Gastroesophageal sphincter (tissue), 3 donors: ENCODE measurements around the gene POMT2.

Experiments
- EP300 ChIP-seq: sonication (generic); formaldehyde crosslinking; IDR thresholded peaks from one replicate; pipeline ENCODE4 v1.6.1; 2017; ENCODE audit warnings: antibody characterized with exemption, mild to moderate bottlenecking
- POLR2A ChIP-seq, 2 donors: fragments of 450-650 bp; IDR thresholded peaks; one replicate each; pipeline ENCODE4 v1.6.1; 2017; ENCODE audit warnings: antibody characterized with exemption in 2 of 2, mild to moderate bottlenecking in 2 of 2, moderate library complexity in 1 of 2
- TF ChIP-seq, protein P1 (sequence below), 4 experiments: fragments of 200-600 bp in 2 of 4; fragments of 450-650 bp in 2 of 4; sonication (generic) in 1 of 4; IDR thresholded peaks; one replicate each; pipeline ENCODE4 v1.5.1; 2017 to 2019; ENCODE audit warnings: antibody characterized with exemption in 4 of 4, mild to moderate bottlenecking in 2 of 4, moderate library complexity in 2 of 4

GRCh38 chr14:77239412-77239811 lies 81.3 kb downstream of the POMT2 start:
- TF ChIP-seq, protein P1, sequence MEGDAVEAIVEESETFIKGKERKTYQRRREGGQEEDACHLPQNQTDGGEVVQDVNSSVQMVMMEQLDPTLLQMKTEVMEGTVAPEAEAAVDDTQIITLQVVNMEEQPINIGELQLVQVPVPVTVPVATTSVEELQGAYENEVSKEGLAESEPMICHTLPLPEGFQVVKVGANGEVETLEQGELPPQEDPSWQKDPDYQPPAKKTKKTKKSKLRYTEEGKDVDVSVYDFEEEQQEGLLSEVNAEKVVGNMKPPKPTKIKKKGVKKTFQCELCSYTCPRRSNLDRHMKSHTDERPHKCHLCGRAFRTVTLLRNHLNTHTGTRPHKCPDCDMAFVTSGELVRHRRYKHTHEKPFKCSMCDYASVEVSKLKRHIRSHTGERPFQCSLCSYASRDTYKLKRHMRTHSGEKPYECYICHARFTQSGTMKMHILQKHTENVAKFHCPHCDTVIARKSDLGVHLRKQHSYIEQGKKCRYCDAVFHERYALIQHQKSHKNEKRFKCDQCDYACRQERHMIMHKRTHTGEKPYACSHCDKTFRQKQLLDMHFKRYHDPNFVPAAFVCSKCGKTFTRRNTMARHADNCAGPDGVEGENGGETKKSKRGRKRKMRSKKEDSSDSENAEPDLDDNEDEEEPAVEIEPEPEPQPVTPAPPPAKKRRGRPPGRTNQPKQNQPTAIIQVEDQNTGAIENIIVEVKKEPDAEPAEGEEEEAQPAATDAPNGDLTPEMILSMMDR (IDR thresholded peaks at IDR 0.05): no peak
- no peak for TF ChIP-seq EP300
- TF ChIP-seq POLR2A (IDR thresholded peaks at IDR 0.05): no peak
